AG10803 (cell line): Measurements from ENCODE around the gene OR2L13.

ENCODE experiments used
- DNase-seq: peaks from one replicate; pipeline ENCODE4 v3.0.0; 2010; ENCODE audit warnings: low read depth
- H3K4me3 ChIP-seq: 2 replicates; pipeline ENCODE4 v1.5.1; 2011; ENCODE audit warnings: mild to moderate bottlenecking, low read length, control low read depth
- TF ChIP-seq, protein P1 (sequence below): conservative IDR thresholded peaks from 2 replicates; pipeline ENCODE4 v1.5.1; 2011; ENCODE audit warnings: mild to moderate bottlenecking, low read length, control low read depth, inconsistent platforms

Gene OR2L13, protein sequence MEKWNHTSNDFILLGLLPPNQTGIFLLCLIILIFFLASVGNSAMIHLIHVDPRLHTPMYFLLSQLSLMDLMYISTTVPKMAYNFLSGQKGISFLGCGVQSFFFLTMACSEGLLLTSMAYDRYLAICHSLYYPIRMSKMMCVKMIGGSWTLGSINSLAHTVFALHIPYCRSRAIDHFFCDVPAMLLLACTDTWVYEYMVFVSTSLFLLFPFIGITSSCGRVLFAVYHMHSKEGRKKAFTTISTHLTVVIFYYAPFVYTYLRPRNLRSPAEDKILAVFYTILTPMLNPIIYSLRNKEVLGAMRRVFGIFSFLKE

GRCh38 chr1:248094884-248095283, at the start of gene OR2L13:
Gene OR2L13 (plus strand): TSS chr1:248095184. CDS start chr1:248099376, 4,192 bp downstream.
- H3K4me3 ChIP-seq = no peak within 1 kb of the TSS
- TF ChIP-seq, protein P1, sequence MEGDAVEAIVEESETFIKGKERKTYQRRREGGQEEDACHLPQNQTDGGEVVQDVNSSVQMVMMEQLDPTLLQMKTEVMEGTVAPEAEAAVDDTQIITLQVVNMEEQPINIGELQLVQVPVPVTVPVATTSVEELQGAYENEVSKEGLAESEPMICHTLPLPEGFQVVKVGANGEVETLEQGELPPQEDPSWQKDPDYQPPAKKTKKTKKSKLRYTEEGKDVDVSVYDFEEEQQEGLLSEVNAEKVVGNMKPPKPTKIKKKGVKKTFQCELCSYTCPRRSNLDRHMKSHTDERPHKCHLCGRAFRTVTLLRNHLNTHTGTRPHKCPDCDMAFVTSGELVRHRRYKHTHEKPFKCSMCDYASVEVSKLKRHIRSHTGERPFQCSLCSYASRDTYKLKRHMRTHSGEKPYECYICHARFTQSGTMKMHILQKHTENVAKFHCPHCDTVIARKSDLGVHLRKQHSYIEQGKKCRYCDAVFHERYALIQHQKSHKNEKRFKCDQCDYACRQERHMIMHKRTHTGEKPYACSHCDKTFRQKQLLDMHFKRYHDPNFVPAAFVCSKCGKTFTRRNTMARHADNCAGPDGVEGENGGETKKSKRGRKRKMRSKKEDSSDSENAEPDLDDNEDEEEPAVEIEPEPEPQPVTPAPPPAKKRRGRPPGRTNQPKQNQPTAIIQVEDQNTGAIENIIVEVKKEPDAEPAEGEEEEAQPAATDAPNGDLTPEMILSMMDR = no peak
- no peak for DNase-seq

DNA sequence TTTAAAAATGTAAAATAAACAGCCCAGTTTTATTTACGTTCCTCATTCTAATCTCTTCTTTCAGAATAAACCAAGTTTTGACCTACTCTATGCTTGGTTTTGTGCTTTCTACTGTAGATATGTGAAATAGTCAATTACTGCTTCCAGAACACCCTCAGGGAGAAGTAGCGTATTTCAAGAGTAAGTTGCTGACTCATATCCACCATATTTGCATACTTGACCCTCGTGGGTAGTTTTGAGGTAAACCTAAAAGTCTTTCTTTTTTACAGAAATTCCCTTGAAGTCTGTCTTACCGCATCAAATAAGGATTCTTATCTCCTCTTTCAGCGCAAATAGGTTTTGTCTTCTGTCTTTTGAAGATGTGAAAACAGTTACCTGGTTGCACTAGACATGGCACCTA, 49.8 kb upstream of the OR2L13 start:
- H3K4me3 ChIP-seq = no peak overlapping the region
- TF ChIP-seq, protein P1 = no peak
- DNase-seq = no peak

GRCh38 chr1:248046536-248046935, 48.4 kb upstream of the OR2L13 start, which contains the start of gene OR2L3:
Gene OR2L3 (plus strand): TSS chr1:248046836. CDS start chr1:248060682, 13,846 bp downstream.
- TF ChIP-seq, protein P1 = no peak
- no peak within 1 kb of the TSS for H3K4me3 ChIP-seq
- DNase-seq = no peak

GRCh38 chr1:248047008-248047407, 48.0 kb upstream of the OR2L13 start:
- no peak for DNase-seq
- H3K4me3 ChIP-seq = no peak overlapping the region

DNA sequence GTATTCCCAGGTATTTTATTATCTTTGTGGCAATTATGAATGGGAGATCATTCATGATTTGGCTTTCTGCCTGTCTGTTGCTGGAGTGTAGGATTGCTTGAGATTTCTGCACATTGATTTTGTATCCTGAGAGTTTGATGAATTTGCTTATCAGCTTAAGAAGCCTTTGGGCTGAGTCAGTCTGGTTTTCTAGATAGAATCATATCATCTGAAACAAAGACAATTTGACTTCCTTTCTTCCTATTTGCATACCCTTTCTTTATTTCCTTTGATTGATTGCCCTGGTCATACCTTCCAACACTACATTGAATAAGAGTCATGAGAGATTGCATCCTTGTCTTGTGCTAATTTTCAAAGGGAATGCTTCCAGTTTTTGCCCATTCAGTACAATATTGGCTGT, 40.3 kb upstream of the OR2L13 start:
- no peak for DNase-seq
- TF ChIP-seq, protein P1 = no peak
- no peak overlapping the region for H3K4me3 ChIP-seq

More at GRCh38 chr1:248047008-248047407, 48.0 kb upstream of the OR2L13 start:
- TF ChIP-seq, protein P1 = no peak

- no peak overlapping the region for H3K4me3 ChIP-seq
- TF ChIP-seq, protein P1 = no peak
- DNase-seq = no peak
Observed at GRCh38 chr1:248055261-248055660, 39.7 kb upstream of the OR2L13 start.

GRCh38 chr1:248065071-248065470, 29.9 kb upstream of the OR2L13 start:
- TF ChIP-seq, protein P1 = no peak
- no peak for DNase-seq
- H3K4me3 ChIP-seq = no peak overlapping the region
